HFFc6 (cell line): ENCODE results near the gene RBCK1. TPM values are rescaled to one million over a fixed set of nuclear protein-coding genes. Genes with fewer than 3 reads are reported as not detected.
"Not testable (repeated sequence)": the region's sequence is repeated elsewhere in the genome, so short reads cannot be mapped to it uniquely, and the experiment has no call there.

ENCODE experiments used
- DNase-seq: peaks from one replicate; pipeline ENCODE4 v3.0.0-alpha.2; 2018
- H3K27ac Mint-ChIP-seq: 2 replicates; pipeline ENCODE4 v1.8.0; 2020; ENCODE audit warnings: mild to moderate bottlenecking, mixed read lengths
- H3K27me3 Mint-ChIP-seq: 2 replicates; pipeline ENCODE4 v1.8.0; 2021; ENCODE audit warnings: mild to moderate bottlenecking, moderate library complexity, mixed read lengths; ENCODE audit not compliant: insufficient read depth
- H3K36me3 Mint-ChIP-seq: 2 replicates; pipeline ENCODE4 v1.8.0; 2021; ENCODE audit warnings: low read depth, mixed read lengths
- H3K4me1 Mint-ChIP-seq: 2 replicates; pipeline ENCODE4 v1.8.0; 2020; ENCODE audit warnings: low read depth, mixed read lengths
- H3K4me3 Mint-ChIP-seq: 2 replicates; pipeline ENCODE4 v1.8.0; 2020; ENCODE audit warnings: mild to moderate bottlenecking, moderate library complexity, mixed read lengths
- H3K9me3 Mint-ChIP-seq: 2 replicates; pipeline ENCODE4 v1.8.0; 2020; ENCODE audit warnings: mild to moderate bottlenecking, mixed read lengths
- CTCF ChIP-seq: fragments of 200-600 bp; sonication (generic); IDR thresholded peaks from 2 replicates; pipeline ENCODE4 v1.5.0; 2021; ENCODE audit warnings: antibody characterized with exemption, mild to moderate bottlenecking
- total RNA-seq, 6 experiments: library from RNA; stranded (reverse); fragmentation: NEBNext Ultra II Directional; extraction: Animal tissue kit (Norgen Biotek cat#: 25700); gene quantifications; 2 replicates in 1 of 6; 3 replicates in 5 of 6; pipeline ENCODE4 v1.2.3, GENCODE V29; 2021

The RBCK1 gene
- total RNA-seq, 6 experiments from 2014 or later, result 76.4 to 84.1 (median 77.2) TPM

- H3K4me3 Mint-ChIP-seq, result no peak overlapping the region
- peaks cover 12% of the 10 kb centered on the region for H3K36me3 Mint-ChIP-seq
- H3K9me3 Mint-ChIP-seq, result no peaks in the 10 kb centered on the region
- peaks cover 13% of the 10 kb centered on the region for H3K4me1 Mint-ChIP-seq
- no peaks in the 10 kb centered on the region for H3K27me3 Mint-ChIP-seq
- no peak overlapping the region for H3K27ac Mint-ChIP-seq
- TF ChIP-seq CTCF, result no peak
- DNase-seq, result no peak
Measured at GRCh38 chr20:385448-385847, 22.7 kb upstream of the RBCK1 start.

- H3K36me3 Mint-ChIP-seq, result peaks cover 12% of the 10 kb centered on the region
- H3K27ac Mint-ChIP-seq, DNase-seq, H3K27me3 Mint-ChIP-seq, H3K9me3 Mint-ChIP-seq, H3K4me3 Mint-ChIP-seq: not testable (repeated sequence)
- peaks cover 13% of the 10 kb centered on the region for H3K4me1 Mint-ChIP-seq
Measured at GRCh38 chr20:386634-387033, 21.5 kb upstream of the RBCK1 start.

- H3K27me3 Mint-ChIP-seq, result no peaks in the 10 kb centered on the region
- H3K4me1 Mint-ChIP-seq, result peaks cover 7% of the 10 kb centered on the region
- no peak for DNase-seq
- no peaks in the 10 kb centered on the region for H3K9me3 Mint-ChIP-seq
- no peak for TF ChIP-seq CTCF
- H3K36me3 Mint-ChIP-seq, result peaks cover 12% of the 10 kb centered on the region
- H3K27ac Mint-ChIP-seq, result no peak overlapping the region
- H3K4me3 Mint-ChIP-seq, result no peak overlapping the region
Measured at GRCh38 chr20:387520-387919, 20.6 kb upstream of the RBCK1 start.

- H3K9me3 Mint-ChIP-seq, result no peaks in the 10 kb centered on the region
- no peak for TF ChIP-seq CTCF
- H3K27ac Mint-ChIP-seq, result no peak overlapping the region
- no peak overlapping the region for H3K4me3 Mint-ChIP-seq
- peaks cover 12% of the 10 kb centered on the region for H3K36me3 Mint-ChIP-seq
- no peak for DNase-seq
- H3K4me1 Mint-ChIP-seq, result no peaks in the 10 kb centered on the region
- H3K27me3 Mint-ChIP-seq, result no peaks in the 10 kb centered on the region
Measured at GRCh38 chr20:388034-388994, 19.8 kb upstream of the RBCK1 start.

- H3K27ac Mint-ChIP-seq, result no peak overlapping the region
- H3K9me3 Mint-ChIP-seq, result no peaks in the 10 kb centered on the region
- TF ChIP-seq CTCF, result no peak
- H3K4me3 Mint-ChIP-seq, result no peak overlapping the region
- H3K4me1 Mint-ChIP-seq, result no peaks in the 10 kb centered on the region
- no peak for DNase-seq
- peaks cover 12% of the 10 kb centered on the region for H3K36me3 Mint-ChIP-seq
- H3K27me3 Mint-ChIP-seq, result no peaks in the 10 kb centered on the region
Measured at GRCh38 chr20:389220-389619, 18.9 kb upstream of the RBCK1 start.

GRCh38 chr20:391041-391711 lies 16.9 kb upstream of the RBCK1 start:
- no peak for DNase-seq
- no peaks in the 10 kb centered on the region for H3K9me3 Mint-ChIP-seq
- no peak for TF ChIP-seq CTCF
- no peaks in the 10 kb centered on the region for H3K4me1 Mint-ChIP-seq
- no peak overlapping the region for H3K27ac Mint-ChIP-seq
- H3K36me3 Mint-ChIP-seq, result peaks cover 8% of the 10 kb centered on the region
- H3K27me3 Mint-ChIP-seq, result no peaks in the 10 kb centered on the region
- H3K4me3 Mint-ChIP-seq, result no peak overlapping the region

- not testable (repeated sequence) for DNase-seq, H3K4me3 Mint-ChIP-seq, H3K4me1 Mint-ChIP-seq, H3K27ac Mint-ChIP-seq, H3K27me3 Mint-ChIP-seq, H3K9me3 Mint-ChIP-seq, H3K36me3 Mint-ChIP-seq
Measured at GRCh38 chr20:393296-393695, 14.8 kb upstream of the RBCK1 start.
